CD1c-positive myeloid dendritic cell (primary cell): ENCODE measurements around the gene HBE1.

Source experiments
- DNase-seq: peaks from one replicate; pipeline ENCODE4 v3.0.0-alpha.2; 2016; ENCODE audit errors: extremely low spot score

Gene HBE1

DNA sequence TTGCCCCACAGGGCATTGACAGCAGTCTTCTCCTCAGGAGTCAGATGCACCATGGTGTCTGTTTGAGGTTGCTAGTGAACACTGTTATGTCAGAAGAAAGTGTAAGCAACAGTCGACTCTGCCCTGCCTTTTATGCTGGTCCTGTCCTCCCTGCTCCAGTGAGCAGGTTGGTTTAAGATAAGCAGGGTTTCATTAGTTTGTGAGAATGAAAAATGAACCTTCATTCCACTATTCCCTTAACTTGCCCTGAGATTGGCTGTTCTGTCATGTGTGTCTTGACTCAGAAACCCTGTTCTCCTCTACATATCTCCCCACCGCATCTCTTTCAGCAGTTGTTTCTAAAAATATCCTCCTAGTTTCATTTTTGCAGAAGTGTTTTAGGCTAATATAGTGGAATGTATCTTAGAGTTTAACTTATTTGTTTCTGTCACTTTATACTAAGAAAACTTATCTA, 35.3 kb downstream of the HBE1 start, which contains the start of gene HBD:
Gene HBD (minus strand): TSS at position 103 of the 454 bp plus-strand sequence. CDS start 50 bp downstream, at position 53.
- no peak for DNase-seq

DNA sequence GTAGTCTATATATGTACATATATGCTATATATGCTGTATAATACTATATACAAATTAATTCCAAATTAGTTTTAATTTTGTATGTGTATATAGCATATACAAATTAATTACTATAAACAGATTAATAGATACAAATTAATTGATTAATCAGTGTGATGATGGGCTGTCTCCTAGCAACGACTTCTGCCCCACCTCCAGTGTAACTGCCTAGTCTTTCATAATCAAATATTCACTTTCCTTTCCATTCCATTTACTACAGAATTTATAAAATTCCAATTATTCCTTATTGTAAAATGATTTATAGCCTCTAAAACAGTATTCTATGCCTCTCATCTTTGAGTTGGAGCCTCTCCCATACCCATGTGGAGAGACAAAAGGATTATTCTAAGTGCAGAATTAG, 36.4 kb downstream of the HBE1 start:
- no peak for DNase-seq

DNA sequence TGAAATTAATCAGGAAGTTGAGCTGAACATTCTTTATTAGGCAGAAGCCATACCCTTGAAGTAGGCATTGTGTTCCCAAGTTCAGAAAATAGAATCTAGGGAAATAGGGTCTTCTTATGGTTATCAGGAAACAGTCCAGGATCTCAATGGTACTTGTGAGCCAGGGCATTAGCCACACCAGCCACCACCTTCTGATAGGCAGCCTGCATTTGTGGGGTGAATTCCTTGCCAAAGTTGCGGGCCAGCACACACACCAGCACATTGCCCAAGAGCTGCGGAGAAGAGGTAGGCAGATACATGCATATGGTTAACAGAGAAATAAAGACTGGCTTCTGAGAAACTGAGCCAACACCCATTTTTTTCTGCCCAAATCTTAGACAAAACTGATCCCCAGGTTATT, 36.9 kb downstream of the HBE1 start:
- no peak for DNase-seq

DNA sequence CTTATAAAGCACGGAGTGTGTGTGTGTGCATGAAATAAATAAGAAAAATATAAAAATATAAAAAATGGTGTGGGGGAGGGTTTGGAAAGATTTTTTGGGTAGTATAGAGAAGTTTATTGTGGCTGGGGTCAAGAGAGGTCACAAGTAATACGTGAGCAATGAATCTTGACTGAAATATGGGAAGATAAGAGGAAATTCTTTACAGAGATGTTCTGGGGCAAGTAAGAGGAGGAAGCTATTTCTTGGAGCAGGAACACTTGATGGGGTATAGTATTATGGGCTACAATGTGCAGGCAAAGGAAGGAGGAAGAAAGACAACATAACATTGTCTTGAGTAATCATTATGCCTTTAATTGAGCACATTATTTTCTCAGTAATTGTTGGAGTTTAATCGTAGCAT, 37.6 kb downstream of the HBE1 start:
- DNase-seq = no peak

DNA sequence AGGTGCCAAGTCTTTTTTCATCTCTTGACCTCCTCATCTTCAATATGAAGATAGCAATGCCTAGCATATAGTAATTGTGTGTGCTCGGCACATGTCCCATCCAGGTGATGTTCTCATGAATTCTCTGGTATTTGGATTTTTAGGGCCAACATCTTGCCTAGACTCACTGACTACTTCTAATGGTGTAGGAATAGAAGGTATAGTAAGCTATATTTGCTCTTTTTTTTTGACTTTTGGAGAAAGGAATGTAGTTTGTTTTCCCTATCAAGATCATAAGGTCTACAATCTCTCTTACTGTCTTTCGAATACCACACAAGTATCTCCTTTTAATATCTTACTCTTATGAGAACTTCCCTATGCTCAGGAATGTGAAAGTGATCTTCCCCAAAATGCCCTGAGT, 38.6 kb downstream of the HBE1 start:
- no peak for DNase-seq

DNA sequence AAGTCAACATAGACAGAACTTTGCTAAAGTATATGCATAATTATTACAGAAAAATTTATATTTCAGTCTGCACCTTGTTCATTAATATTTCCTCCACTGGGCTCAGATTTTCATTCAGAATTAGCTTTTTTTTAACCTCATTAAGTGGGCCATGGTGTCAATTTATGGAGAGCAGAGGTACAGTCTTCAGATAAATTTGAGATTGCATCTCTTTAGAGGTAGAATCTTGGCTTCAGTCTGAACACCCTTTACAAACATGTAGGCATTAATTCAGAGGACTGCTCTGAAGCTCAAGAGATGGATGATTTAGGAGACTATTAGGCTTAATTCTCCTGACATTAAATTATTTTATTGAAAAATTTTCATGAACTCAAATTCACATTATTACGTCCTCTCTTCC, 39.5 kb downstream of the HBE1 start:
- DNase-seq = no peak

DNA sequence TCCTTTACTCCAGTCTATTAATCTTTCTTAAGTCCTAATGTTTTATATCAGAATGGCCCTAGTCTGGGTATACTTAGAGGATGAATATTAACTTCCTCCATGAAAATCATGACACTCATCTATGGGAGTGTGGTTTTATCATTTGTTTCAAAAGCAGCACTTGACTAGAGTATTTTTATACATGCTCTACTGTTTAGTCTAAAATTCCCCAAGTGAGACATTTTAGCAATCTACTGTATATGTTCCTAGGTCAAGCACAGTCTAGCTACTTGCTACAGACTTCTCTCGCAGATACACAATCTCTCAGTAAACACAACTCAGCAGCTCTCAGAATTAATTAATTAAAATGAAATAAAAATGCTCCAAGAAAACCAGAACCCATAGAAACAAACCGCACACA, 39.9 kb downstream of the HBE1 start:
- no peak for DNase-seq

DNA sequence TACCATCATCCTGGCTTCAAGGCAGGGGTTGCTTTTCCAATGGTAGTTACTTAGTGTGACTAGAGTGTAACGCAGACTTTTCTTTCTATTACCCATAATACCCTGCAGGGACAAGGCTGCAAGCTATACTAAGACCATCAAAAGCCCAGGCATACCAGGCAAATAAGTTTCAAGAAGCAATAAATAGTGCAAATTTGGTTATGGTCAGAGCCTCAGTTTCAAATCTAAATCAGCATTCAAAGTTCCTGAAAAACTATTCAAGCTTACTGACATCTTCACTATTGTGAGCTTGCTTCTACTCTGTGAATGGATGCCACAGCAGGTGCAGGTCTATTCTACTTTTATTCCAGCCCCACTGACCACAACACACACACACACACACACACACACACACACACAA, 40.4 kb downstream of the HBE1 start:
- no peak for DNase-seq

DNA sequence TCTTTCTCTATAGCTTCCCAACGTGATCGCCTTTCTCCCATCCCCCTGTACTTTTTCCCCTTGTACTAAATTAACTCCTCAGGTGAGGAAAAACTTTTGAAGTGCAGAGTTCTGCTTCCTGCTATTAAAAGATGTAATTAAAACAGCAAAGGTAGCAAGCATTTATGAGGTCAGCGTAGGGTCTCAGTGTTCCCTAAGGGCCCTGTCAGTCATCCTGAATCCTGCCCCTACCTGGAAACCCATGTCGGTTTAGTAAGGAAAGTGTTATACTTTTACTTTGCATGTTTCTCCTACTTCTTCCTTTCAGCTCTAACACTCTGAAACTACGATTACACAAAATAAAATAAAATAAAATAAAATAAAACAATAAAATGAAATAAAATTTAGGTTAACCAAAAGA, 41.6 kb downstream of the HBE1 start:
- DNase-seq = no peak

DNA sequence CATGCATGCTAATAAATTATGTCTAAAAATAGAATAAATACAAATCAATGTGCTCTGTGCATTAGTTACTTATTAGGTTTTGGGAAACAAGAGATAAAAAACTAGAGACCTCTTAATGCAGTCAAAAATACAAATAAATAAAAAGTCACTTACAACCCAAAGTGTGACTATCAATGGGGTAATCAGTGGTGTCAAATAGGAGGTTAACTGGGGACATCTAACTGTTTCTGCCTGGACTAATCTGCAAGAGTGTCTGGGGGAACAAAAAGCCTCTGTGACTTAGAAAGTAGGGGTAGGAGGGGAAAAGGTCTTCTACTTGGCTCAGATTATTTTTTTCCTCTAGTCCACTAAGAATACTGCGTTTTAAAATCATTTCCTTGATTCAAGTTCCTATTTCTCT, 42.1 kb downstream of the HBE1 start:
- no peak for DNase-seq

DNA sequence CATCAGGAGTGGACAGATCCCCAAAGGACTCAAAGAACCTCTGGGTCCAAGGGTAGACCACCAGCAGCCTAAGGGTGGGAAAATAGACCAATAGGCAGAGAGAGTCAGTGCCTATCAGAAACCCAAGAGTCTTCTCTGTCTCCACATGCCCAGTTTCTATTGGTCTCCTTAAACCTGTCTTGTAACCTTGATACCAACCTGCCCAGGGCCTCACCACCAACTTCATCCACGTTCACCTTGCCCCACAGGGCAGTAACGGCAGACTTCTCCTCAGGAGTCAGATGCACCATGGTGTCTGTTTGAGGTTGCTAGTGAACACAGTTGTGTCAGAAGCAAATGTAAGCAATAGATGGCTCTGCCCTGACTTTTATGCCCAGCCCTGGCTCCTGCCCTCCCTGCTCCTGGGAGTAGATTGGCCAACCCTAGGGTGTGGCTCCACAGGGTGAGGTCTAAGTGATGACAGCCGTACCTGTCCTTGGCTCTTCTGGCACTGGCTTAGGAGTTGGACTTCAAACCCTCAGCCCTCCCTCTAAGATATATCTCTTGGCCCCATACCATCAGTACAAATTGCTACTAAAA, 42.9 kb downstream of the HBE1 start, which contains the start of gene HBB:
Gene HBB (minus strand): TSS at position 340 of the 579 bp plus-strand sequence. CDS start 50 bp downstream, at position 290.
- DNase-seq = no peak

DNA sequence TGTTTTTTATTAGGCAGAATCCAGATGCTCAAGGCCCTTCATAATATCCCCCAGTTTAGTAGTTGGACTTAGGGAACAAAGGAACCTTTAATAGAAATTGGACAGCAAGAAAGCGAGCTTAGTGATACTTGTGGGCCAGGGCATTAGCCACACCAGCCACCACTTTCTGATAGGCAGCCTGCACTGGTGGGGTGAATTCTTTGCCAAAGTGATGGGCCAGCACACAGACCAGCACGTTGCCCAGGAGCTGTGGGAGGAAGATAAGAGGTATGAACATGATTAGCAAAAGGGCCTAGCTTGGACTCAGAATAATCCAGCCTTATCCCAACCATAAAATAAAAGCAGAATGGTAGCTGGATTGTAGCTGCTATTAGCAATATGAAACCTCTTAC, 44.3 kb downstream of the HBE1 start:
- DNase-seq = no peak

DNA sequence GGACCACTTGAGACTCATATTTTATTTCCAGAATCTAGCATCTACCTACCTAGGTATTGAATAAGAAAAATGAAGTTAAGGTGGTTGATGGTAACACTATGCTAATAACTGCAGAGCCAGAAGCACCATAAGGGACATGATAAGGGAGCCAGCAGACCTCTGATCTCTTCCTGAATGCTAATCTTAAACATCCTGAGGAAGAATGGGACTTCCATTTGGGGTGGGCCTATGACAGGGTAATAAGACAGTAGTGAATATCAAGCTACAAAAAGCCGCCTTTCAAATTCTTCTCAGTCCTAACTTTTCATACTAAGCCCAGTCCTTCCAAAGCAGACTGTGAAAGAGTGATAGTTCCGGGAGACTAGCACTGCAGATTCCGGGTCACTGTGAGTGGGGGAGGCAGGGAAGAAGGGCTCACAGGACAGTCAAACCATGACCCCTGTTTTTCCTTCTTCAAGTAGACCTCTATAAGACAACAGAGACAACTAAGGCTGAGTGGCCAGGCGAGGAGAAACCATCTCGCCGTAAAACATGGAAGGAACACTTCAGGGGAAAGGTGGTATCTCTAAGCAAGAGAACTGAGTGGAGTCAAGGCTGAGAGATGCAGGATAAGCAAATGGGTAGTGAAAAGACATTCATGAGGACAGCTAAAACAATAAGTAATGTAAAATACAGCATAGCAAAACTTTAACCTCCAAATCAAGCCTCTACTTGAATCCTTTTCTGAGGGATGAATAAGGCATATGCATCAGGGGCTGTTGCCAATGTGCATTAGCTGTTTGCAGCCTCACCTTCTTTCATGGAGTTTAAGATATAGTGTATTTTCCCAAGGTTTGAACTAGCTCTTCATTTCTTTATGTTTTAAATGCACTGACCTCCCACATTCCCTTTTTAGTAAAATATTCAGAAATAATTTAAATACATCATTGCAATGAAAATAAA, 44.9 kb downstream of the HBE1 start:
- DNase-seq = no peak

DNA sequence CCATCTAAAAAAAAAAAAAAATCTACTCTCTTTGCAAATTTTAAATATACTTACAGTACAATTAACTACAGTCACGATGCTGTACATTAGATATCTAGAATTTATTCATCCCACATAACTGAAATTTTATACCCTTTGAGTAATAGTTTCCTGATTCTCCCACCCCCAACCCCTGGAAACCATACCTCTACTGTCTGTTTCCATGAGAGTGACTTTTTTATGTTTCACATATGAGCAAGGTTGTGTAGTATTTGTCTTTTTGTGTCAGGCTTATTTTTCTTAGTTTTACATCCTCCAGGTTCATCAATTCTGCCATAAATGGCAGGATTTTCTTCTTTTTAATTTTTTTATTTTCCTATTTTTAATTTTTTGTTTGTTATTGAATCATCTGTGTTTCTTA, 46.1 kb downstream of the HBE1 start:
- DNase-seq = no peak

DNA sequence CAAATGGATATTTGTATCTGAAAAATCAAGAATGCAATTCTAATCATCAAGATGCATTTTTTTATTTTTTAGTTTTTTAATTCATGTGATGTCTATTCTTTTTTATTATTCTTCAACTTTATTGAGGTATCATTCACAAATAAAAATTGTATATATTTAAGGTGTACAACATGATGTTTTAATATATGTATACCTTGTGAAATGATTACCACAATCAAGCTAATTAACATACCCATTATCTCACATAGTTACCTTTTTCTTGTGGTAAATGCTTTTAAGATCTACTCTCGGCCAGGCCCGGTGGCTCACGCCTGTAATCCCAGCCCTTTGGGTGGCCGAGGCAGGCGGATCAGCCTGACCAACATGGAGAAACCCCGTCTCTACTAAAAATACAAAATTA, 46.6 kb downstream of the HBE1 start:
- no peak for DNase-seq
